Suprapubic skin (tissue), 4 donors: ENCODE measurements around the gene KANK4. TPM values are rescaled to one million over a fixed set of nuclear protein-coding genes. Genes with fewer than 3 reads are reported as not detected.

ENCODE experiments used
- DNase-seq, 2 donors: peaks; one replicate each; pipeline ENCODE4 v3.0.0-alpha.2; 2019; ENCODE audit warnings: low spot score in 2 of 2
- H3K27ac ChIP-seq: fragments of 200-600 bp; sonication (generic); one replicate; pipeline ENCODE4 v1.5.1; 2019
- H3K27me3 ChIP-seq: fragments of 200-600 bp; sonication (generic); one replicate; pipeline ENCODE4 v1.5.1; 2019
- H3K36me3 ChIP-seq: fragments of 200-600 bp; sonication (generic); one replicate; pipeline ENCODE4 v1.5.1; 2019
- H3K4me1 ChIP-seq: fragments of 200-600 bp; sonication (generic); one replicate; pipeline ENCODE4 v1.5.1; 2019
- H3K4me3 ChIP-seq: fragments of 200-600 bp; sonication (generic); one replicate; pipeline ENCODE4 v1.5.1; 2019; ENCODE audit warnings: mild to moderate bottlenecking
- H3K9me3 ChIP-seq: fragments of 200-600 bp; sonication (generic); one replicate; pipeline ENCODE4 v1.5.1; 2019
- CTCF ChIP-seq, 2 donors: fragments of 200-600 bp in 1 of 2; fragments of 450-650 bp in 1 of 2; sonication (generic) in 1 of 2; IDR thresholded peaks; one replicate each; pipeline ENCODE4 v1.5.1; 2016 to 2019; ENCODE audit warnings: antibody characterized with exemption in 2 of 2, mild to moderate bottlenecking in 1 of 2, moderate library complexity in 1 of 2
- EP300 ChIP-seq: sonication (generic); formaldehyde crosslinking; IDR thresholded peaks from one replicate; pipeline ENCODE4 v1.6.1; 2017; ENCODE audit warnings: antibody characterized with exemption
- POLR2A ChIP-seq, 2 donors: fragments of 450-650 bp; IDR thresholded peaks; one replicate each; pipeline ENCODE4 v1.6.1; 2017; ENCODE audit warnings: antibody characterized with exemption in 2 of 2, mild to moderate bottlenecking in 2 of 2, moderate library complexity in 2 of 2
- POLR2AphosphoS5 ChIP-seq, 3 donors: sonication (generic); formaldehyde crosslinking; IDR thresholded peaks; one replicate each; pipeline ENCODE4 v1.6.1; 2017; ENCODE audit warnings: antibody characterized with exemption in 3 of 3
- whole genome bisulfite sequencing: methylation state at CpG from one replicate; pipeline ENCODE4 v1.1.5; 2018; 5-methylcytosine and 5-hydroxymethylcytosine counted together
- total RNA-seq, 4 donors: library from RNA; depleted of rRNA; stranded (reverse); fragments of >200 nt; gene quantifications; one replicate each; pipeline ENCODE4 v1.1.0, GENCODE V29; 2016

Gene KANK4
- total RNA-seq, 4 donors from 2014 or later: 0.16 to 1.3 (median 0.54) TPM

DNA sequence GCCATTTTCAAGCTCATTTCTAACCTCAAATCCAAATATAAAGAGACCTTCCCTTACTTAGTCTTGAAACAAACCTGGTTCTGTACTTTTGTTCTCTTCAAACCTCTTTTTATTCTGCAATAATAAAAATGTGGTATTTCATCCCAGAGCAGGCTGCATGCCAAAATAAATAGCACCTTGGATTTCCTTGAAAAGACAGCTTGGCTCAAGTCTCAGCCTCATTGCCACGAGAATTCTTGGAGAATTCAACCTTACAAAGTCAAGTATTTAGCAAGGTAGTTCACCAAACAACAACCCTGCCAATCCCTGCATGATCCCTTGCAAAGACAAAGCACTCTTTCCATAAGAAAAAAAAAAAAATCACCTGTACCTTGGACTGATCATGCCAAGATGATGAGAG, 33.8 kb downstream of the KANK4 start:
- Histone ChIP-seq H3K4me1 (peaks cover 14% of the 10 kb centered on the region), H3K9me3 (no peaks in the 10 kb centered on the region), H3K27me3 (peaks cover 22% of the 10 kb centered on the region), H3K4me3 (no peak overlapping the region), H3K36me3 (no peaks in the 10 kb centered on the region), H3K27ac (no peak overlapping the region)
- TF ChIP-seq CTCF (IDR thresholded peaks at IDR 0.05) (no peak), EP300 (no peak), POLR2A (IDR thresholded peaks at IDR 0.05) (no peak), POLR2AphosphoS5 (IDR thresholded peaks at IDR 0.05) (no peak)
- DNase-seq: no peak
- WGBS: 30% methylated on average over 1 of the region's 1 CpG

DNA sequence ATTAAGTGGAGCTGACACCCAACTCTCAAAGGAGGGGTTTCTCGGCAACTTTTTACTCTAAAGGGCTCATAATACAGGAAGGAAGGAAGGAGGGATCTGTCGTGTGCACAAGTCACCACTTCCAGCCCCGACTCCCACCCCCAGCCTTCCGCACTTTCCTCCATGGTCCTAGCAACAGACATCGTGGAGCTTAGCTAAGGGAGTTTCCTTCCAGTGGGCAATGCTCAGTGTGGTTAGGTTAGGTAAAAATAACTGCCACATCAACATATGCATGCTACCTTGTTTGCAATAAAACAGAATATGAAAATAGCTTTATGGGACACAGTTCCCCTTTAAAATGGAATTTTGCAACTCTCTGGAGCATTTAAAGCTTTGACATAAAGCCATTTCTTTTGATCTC, 35.2 kb downstream of the KANK4 start:
- no peak overlapping the region for H3K27ac ChIP-seq
- DNase-seq: no peak
- H3K36me3 ChIP-seq: no peaks in the 10 kb centered on the region
- H3K9me3 ChIP-seq: no peaks in the 10 kb centered on the region
- no peak for TF ChIP-seq EP300
- TF ChIP-seq POLR2AphosphoS5 (IDR thresholded peaks at IDR 0.05): no peak
- TF ChIP-seq POLR2A (IDR thresholded peaks at IDR 0.05): no peak
- no peak for TF ChIP-seq CTCF (IDR thresholded peaks at IDR 0.05)
- no peak overlapping the region for H3K4me3 ChIP-seq
- 71% methylated on average over 5 of the region's 5 CpGs for WGBS
- peaks cover 14% of the 10 kb centered on the region for H3K4me1 ChIP-seq
- peaks cover 22% of the 10 kb centered on the region for H3K27me3 ChIP-seq

- 78% methylated on average over 8 of the region's 8 CpGs for WGBS
- Histone ChIP-seq H3K9me3 (no peaks in the 10 kb centered on the region), H3K4me3 (no peak overlapping the region), H3K27me3 (peaks cover 22% of the 10 kb centered on the region), H3K27ac (no peak overlapping the region), H3K36me3 (no peaks in the 10 kb centered on the region), H3K4me1 (peaks cover 14% of the 10 kb centered on the region)
- no peak for DNase-seq
- no peak for TF ChIP-seq POLR2A (IDR thresholded peaks at IDR 0.05)
- TF ChIP-seq EP300: no peak
- no peak for TF ChIP-seq CTCF (IDR thresholded peaks at IDR 0.05)
- TF ChIP-seq POLR2AphosphoS5 (IDR thresholded peaks at IDR 0.05): no peak
These were observed 36.1 kb downstream of the KANK4 start for GRCh38 chr1:62282909-62283755.

GRCh38 chr1:62281922-62282555, 37.2 kb downstream of the KANK4 start:
- Histone ChIP-seq H3K27me3 (peaks cover 16% of the 10 kb centered on the region), H3K27ac (no peak overlapping the region), H3K9me3 (peaks cover 6% of the 10 kb centered on the region), H3K36me3 (no peaks in the 10 kb centered on the region), H3K4me3 (no peak overlapping the region), H3K4me1 (peaks cover 14% of the 10 kb centered on the region)
- no peak for DNase-seq
- WGBS: 95% methylated on average over 4 of the region's 4 CpGs
- no peak for TF ChIP-seq POLR2AphosphoS5 (IDR thresholded peaks at IDR 0.05)
- no peak for TF ChIP-seq POLR2A (IDR thresholded peaks at IDR 0.05)
- no peak for TF ChIP-seq CTCF (IDR thresholded peaks at IDR 0.05)
- no peak for TF ChIP-seq EP300

DNA sequence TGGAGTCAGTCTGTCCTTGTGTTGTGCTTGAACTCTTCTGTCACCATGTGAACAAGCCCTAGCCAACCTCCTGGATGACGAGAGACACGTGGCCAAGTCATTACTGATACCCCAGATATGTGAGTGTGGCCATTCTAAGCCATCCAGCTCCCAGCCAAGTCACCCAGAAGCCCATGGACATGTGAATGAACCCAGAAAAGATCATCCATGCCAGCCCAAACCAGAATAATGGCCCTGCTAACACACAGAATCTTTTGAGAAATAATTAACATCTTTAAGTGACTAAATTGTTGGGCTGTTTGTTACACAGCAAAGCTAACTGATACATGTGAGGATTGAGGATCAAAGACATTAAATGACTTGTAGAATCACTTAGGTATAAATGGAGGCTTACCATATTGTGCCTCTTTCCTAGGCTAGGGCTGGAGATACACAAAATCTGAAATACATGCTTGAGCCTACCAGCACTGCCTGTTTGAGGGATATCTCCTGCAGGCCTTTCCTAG, 38.2 kb downstream of the KANK4 start:
- Histone ChIP-seq H3K4me1 (peaks cover 4% of the 10 kb centered on the region), H3K27me3 (peaks cover 6% of the 10 kb centered on the region), H3K27ac (no peak overlapping the region), H3K36me3 (no peaks in the 10 kb centered on the region), H3K4me3 (no peak overlapping the region), H3K9me3 (peaks cover 6% of the 10 kb centered on the region)
- WGBS: 100% methylated on average over 2 of the region's 2 CpGs
- no peak for TF ChIP-seq POLR2A (IDR thresholded peaks at IDR 0.05)
- no peak for TF ChIP-seq POLR2AphosphoS5 (IDR thresholded peaks at IDR 0.05)
- TF ChIP-seq CTCF (IDR thresholded peaks at IDR 0.05): no peak
- no peak for TF ChIP-seq EP300
- no peak for DNase-seq
